Effector memory CD8-positive, alpha-beta T cell (primary cell): Measurements from ENCODE around the gene DRC1.

Experiments
- ATAC-seq: fragments of 150-1000 bp; cut with Tn5 transposase; replicated peaks from 2 replicates; pipeline ENCODE4 v1.10.0; 2021; ENCODE audit warnings: mild to moderate bottlenecking, moderate library complexity
- DNase-seq, 3 experiments: peaks; one replicate each; pipeline ENCODE4 v3.0.0; 2021
- H3K27ac Mint-ChIP-seq, 2 donors: one replicate each; pipeline ENCODE4 v1.8.0; 2022; ENCODE audit warnings: mild to moderate bottlenecking in 2 of 2, mixed read lengths in 2 of 2, moderate library complexity in 2 of 2
- H3K27me3 Mint-ChIP-seq, 2 donors: one replicate each; pipeline ENCODE4 v1.8.0; 2022; ENCODE audit warnings: mixed read lengths in 2 of 2
- H3K36me3 Mint-ChIP-seq: one replicate; pipeline ENCODE4 v1.8.0; 2022; ENCODE audit warnings: mild to moderate bottlenecking, moderate library complexity, mixed read lengths; ENCODE audit not compliant: insufficient read depth
- H3K4me1 Mint-ChIP-seq, 2 donors: one replicate each; pipeline ENCODE4 v1.8.0; 2022; ENCODE audit warnings: low read depth in 2 of 2, mixed read lengths in 2 of 2
- H3K4me3 Mint-ChIP-seq, 2 donors: one replicate each; pipeline ENCODE4 v1.8.0; 2022; ENCODE audit warnings: mild to moderate bottlenecking in 2 of 2, mixed read lengths in 2 of 2, moderate library complexity in 2 of 2
- H3K9me3 Mint-ChIP-seq, 2 donors: one replicate each; pipeline ENCODE4 v1.8.0; 2022; ENCODE audit warnings: mixed read lengths in 2 of 2

Gene DRC1

GRCh38 chr2:26438526-26438925 lies 36.8 kb downstream of the DRC1 start:
- Mint-ChIP-seq H3K27ac (no peak overlapping the region), H3K4me3 (no peak overlapping the region), H3K27me3 (peaks cover 6 to 10% of the 10 kb centered on the region in 2 donors), H3K9me3 (no peaks in the 10 kb centered on the region), H3K36me3 (peaks cover 2% of the 10 kb centered on the region), H3K4me1 (peaks cover 0 to 1% of the 10 kb centered on the region in 2 donors)
- ATAC-seq = no peak
- DNase-seq = no peak

GRCh38 chr2:26438926-26439325 lies 37.2 kb downstream of the DRC1 start:
- DNase-seq (no peak), ATAC-seq (no peak)
- peaks cover 0 to 1% of the 10 kb centered on the region in 2 donors for H3K4me1 Mint-ChIP-seq
- no peaks in the 10 kb centered on the region for H3K9me3 Mint-ChIP-seq
- peaks cover 6 to 10% of the 10 kb centered on the region in 2 donors for H3K27me3 Mint-ChIP-seq
- H3K4me3 Mint-ChIP-seq = no peak overlapping the region
- H3K27ac Mint-ChIP-seq = no peak overlapping the region
- no peaks in the 10 kb centered on the region for H3K36me3 Mint-ChIP-seq

GRCh38 chr2:26442301-26442700 lies 40.6 kb downstream of the DRC1 start:
- H3K4me3 Mint-ChIP-seq = no peak overlapping the region
- DNase-seq = no peak

GRCh38 chr2:26442707-26443106 lies 41.0 kb downstream of the DRC1 start:
- H3K27ac Mint-ChIP-seq = no peak overlapping the region
- H3K27me3 Mint-ChIP-seq = peaks cover 6 to 10% of the 10 kb centered on the region in 2 donors
- H3K4me1 Mint-ChIP-seq = peaks cover 0 to 1% of the 10 kb centered on the region in 2 donors
- no peaks in the 10 kb centered on the region for H3K36me3 Mint-ChIP-seq
- DNase-seq = no peak
- no peak for ATAC-seq
- H3K9me3 Mint-ChIP-seq = no peaks in the 10 kb centered on the region
- no peak overlapping the region for H3K4me3 Mint-ChIP-seq

More at GRCh38 chr2:26442301-26442700, 40.6 kb downstream of the DRC1 start:
- H3K27ac Mint-ChIP-seq = no peak overlapping the region
- peaks cover 6 to 10% of the 10 kb centered on the region in 2 donors for H3K27me3 Mint-ChIP-seq
- H3K36me3 Mint-ChIP-seq = no peaks in the 10 kb centered on the region
- H3K4me1 Mint-ChIP-seq = peaks cover 0 to 1% of the 10 kb centered on the region in 2 donors
- no peak for ATAC-seq
- no peaks in the 10 kb centered on the region for H3K9me3 Mint-ChIP-seq

GRCh38 chr2:26444236-26444635 lies 42.5 kb downstream of the DRC1 start:
- H3K9me3 Mint-ChIP-seq = no peaks in the 10 kb centered on the region
- H3K4me3 Mint-ChIP-seq = no peak overlapping the region
- DNase-seq = no peak
- H3K36me3 Mint-ChIP-seq = no peaks in the 10 kb centered on the region
- H3K27ac Mint-ChIP-seq = no peak overlapping the region
- peaks cover 10 to 14% of the 10 kb centered on the region in 2 donors for H3K27me3 Mint-ChIP-seq
- no peaks in the 10 kb centered on the region for H3K4me1 Mint-ChIP-seq
- no peak for ATAC-seq

GRCh38 chr2:26448651-26449050 lies 46.9 kb downstream of the DRC1 start:
- Mint-ChIP-seq H3K9me3 (no peaks in the 10 kb centered on the region), H3K4me3 (no peak overlapping the region), H3K27ac (no peak overlapping the region), H3K4me1 (no peaks in the 10 kb centered on the region), H3K36me3 (no peaks in the 10 kb centered on the region), H3K27me3 (peaks cover 25 to 28% of the 10 kb centered on the region in 2 donors)
- ATAC-seq = no peak
- no peak for DNase-seq

GRCh38 chr2:26449278-26450030 lies 47.7 kb downstream of the DRC1 start:
- no peaks in the 10 kb centered on the region for H3K36me3 Mint-ChIP-seq
- H3K27ac Mint-ChIP-seq = no peak overlapping the region
- H3K27me3 Mint-ChIP-seq = peaks cover 33 to 36% of the 10 kb centered on the region in 2 donors
- no peaks in the 10 kb centered on the region for H3K4me1 Mint-ChIP-seq
- no peaks in the 10 kb centered on the region for H3K9me3 Mint-ChIP-seq
- H3K4me3 Mint-ChIP-seq = no peak overlapping the region
- no peak for ATAC-seq
- no peak for DNase-seq

- no peak overlapping the region for H3K4me3 Mint-ChIP-seq
- DNase-seq (no peak), ATAC-seq (no peak)
- peaks cover 35 to 38% of the 10 kb centered on the region in 2 donors for H3K27me3 Mint-ChIP-seq
- no peaks in the 10 kb centered on the region for H3K9me3 Mint-ChIP-seq
- no peak overlapping the region for H3K27ac Mint-ChIP-seq
- H3K4me1 Mint-ChIP-seq = no peaks in the 10 kb centered on the region
- no peaks in the 10 kb centered on the region for H3K36me3 Mint-ChIP-seq
Measured at GRCh38 chr2:26450031-26450635, 48.4 kb downstream of the DRC1 start.

GRCh38 chr2:26451700-26452099 lies 50.0 kb downstream of the DRC1 start:
- Mint-ChIP-seq H3K27ac (no peak overlapping the region), H3K4me3 (no peak overlapping the region), H3K9me3 (no peaks in the 10 kb centered on the region)

GRCh38 chr2:26453421-26454329 lies 52.0 kb downstream of the DRC1 start:
- ATAC-seq (no peak), DNase-seq (no peak)
- no peaks in the 10 kb centered on the region for H3K4me1 Mint-ChIP-seq
- no peak overlapping the region for H3K27ac Mint-ChIP-seq
- no peak overlapping the region for H3K4me3 Mint-ChIP-seq
- peaks cover 31 to 34% of the 10 kb centered on the region in 2 donors for H3K27me3 Mint-ChIP-seq
- H3K9me3 Mint-ChIP-seq = no peaks in the 10 kb centered on the region
- H3K36me3 Mint-ChIP-seq = no peaks in the 10 kb centered on the region

More at GRCh38 chr2:26451700-26452099, 50.0 kb downstream of the DRC1 start:
- no peaks in the 10 kb centered on the region for H3K4me1 Mint-ChIP-seq
- peaks cover 35 to 38% of the 10 kb centered on the region in 2 donors for H3K27me3 Mint-ChIP-seq
- H3K36me3 Mint-ChIP-seq = no peaks in the 10 kb centered on the region
- no peak for DNase-seq
- no peak for ATAC-seq

- Mint-ChIP-seq H3K4me1 (no peaks in the 10 kb centered on the region), H3K9me3 (no peaks in the 10 kb centered on the region), H3K27me3 (peaks cover 24 to 29% of the 10 kb centered on the region in 2 donors), H3K27ac (no peak overlapping the region), H3K4me3 (no peak overlapping the region), H3K36me3 (no peaks in the 10 kb centered on the region)
- ATAC-seq (no peak), DNase-seq (no peak)
Measured at GRCh38 chr2:26454561-26455001, 52.9 kb downstream of the DRC1 start.

GRCh38 chr2:26455037-26455669 lies 53.4 kb downstream of the DRC1 start:
- H3K4me3 Mint-ChIP-seq = no peak overlapping the region
- H3K9me3 Mint-ChIP-seq = no peaks in the 10 kb centered on the region
- H3K27me3 Mint-ChIP-seq = peaks cover 19 to 26% of the 10 kb centered on the region in 2 donors
- H3K27ac Mint-ChIP-seq = no peak overlapping the region
- no peaks in the 10 kb centered on the region for H3K36me3 Mint-ChIP-seq
- H3K4me1 Mint-ChIP-seq = no peaks in the 10 kb centered on the region
- ATAC-seq (no peak), DNase-seq (no peak)
